DMS53 treated with DMSO at 0.1 percent for 48 hours (cell line): Measurements from ENCODE around the gene KRTAP1-1.
"Not testable (repeated sequence)": the region's sequence is repeated elsewhere in the genome, so short reads cannot be mapped to it uniquely, and the experiment has no call there.

Experiments used
- DNase-seq: peaks from one replicate; lab custom pipeline; 2025; ENCODE audit not compliant: unreplicated experiment; lab: John Stamatoyannopoulos, UW

KRTAP1-1 gene

GRCh38 chr17:41040783-41041571, at the start of gene KRTAP1-1:
Gene KRTAP1-1, minus strand, starts transcription at chr17:41041450. Its CDS starts 53 bp downstream, at chr17:41041397.
- DNase-seq, result not testable (repeated sequence)

- DNase-seq, result not testable (repeated sequence)
Measured at GRCh38 chr17:41088760-41089352, 47.6 kb upstream of the KRTAP1-1 start.

- not testable (repeated sequence) for DNase-seq
Measured at GRCh38 chr17:41084100-41084856, 43.0 kb upstream of the KRTAP1-1 start, which contains the start of gene KRTAP4-7. Gene KRTAP4-7, plus strand, starts transcription at chr17:41084150. Its CDS starts 57 bp downstream, at chr17:41084207.

- DNase-seq, result not testable (repeated sequence)
Measured at GRCh38 chr17:41083427-41083826, 42.2 kb upstream of the KRTAP1-1 start.

GRCh38 chr17:41082626-41083025, 41.4 kb upstream of the KRTAP1-1 start:
- no peak for DNase-seq

- DNase-seq, result no peak
Measured at GRCh38 chr17:41076788-41077187, 35.5 kb upstream of the KRTAP1-1 start.

GRCh38 chr17:41073676-41074075, 32.4 kb upstream of the KRTAP1-1 start:
- no peak for DNase-seq

- peak; percentile 6 for DNase-seq
Measured at GRCh38 chr17:41071606-41072360, 30.5 kb upstream of the KRTAP1-1 start.

- no peak for DNase-seq
Measured at GRCh38 chr17:41069031-41069430, 27.8 kb upstream of the KRTAP1-1 start.

GRCh38 chr17:41067281-41067680, 26.0 kb upstream of the KRTAP1-1 start:
- DNase-seq, result no peak

GRCh38 chr17:41065829-41066624, 24.8 kb upstream of the KRTAP1-1 start, which contains the start of gene KRTAP2-4:
Gene KRTAP2-4, minus strand, starts transcription at chr17:41065879. Its CDS starts 34 bp downstream, at chr17:41065845.
- DNase-seq, result no peak

GRCh38 chr17:41065016-41065689, 23.9 kb upstream of the KRTAP1-1 start:
- DNase-seq, result not testable (repeated sequence)

- DNase-seq, result no peak
Measured at GRCh38 chr17:41064301-41064700, 23.1 kb upstream of the KRTAP1-1 start.

GRCh38 chr17:41063449-41063848, 22.2 kb upstream of the KRTAP1-1 start:
- DNase-seq, result no peak

GRCh38 chr17:41061964-41062363, 20.7 kb upstream of the KRTAP1-1 start:
- DNase-seq, result no peak

- DNase-seq, result no peak
Measured at GRCh38 chr17:41060052-41060604, 18.9 kb upstream of the KRTAP1-1 start, which contains the start of gene KRTAP2-3. Gene KRTAP2-3, minus strand, starts transcription at chr17:41060114. Its CDS starts 64 bp downstream, at chr17:41060050.

GRCh38 chr17:41059276-41060051, 18.2 kb upstream of the KRTAP1-1 start:
- not testable (repeated sequence) for DNase-seq

- no peak for DNase-seq
Measured at GRCh38 chr17:41058741-41059140, 17.5 kb upstream of the KRTAP1-1 start.
